NCI-H82 treated with DMSO at 0.1 percent for 48 hours (cell line): ENCODE data around the gene UBAC1.
"Not testable (repeated sequence)": the region's sequence is repeated elsewhere in the genome, so short reads cannot be mapped to it uniquely, and the experiment has no call there.

ENCODE experiments used
- DNase-seq: peaks from one replicate; lab custom pipeline; 2025; ENCODE audit not compliant: unreplicated experiment; lab: John Stamatoyannopoulos, UW

UBAC1 gene

GRCh38 chr9:135960411-135961276 lies 529 bp downstream of the UBAC1 start:
- no peak for DNase-seq

- DNase-seq, result no peak
Observed at GRCh38 chr9:135959814-135960213, 1.4 kb downstream of the UBAC1 start.

GRCh38 chr9:135958485-135958884 lies 2.7 kb downstream of the UBAC1 start:
- DNase-seq, result no peak

DNA sequence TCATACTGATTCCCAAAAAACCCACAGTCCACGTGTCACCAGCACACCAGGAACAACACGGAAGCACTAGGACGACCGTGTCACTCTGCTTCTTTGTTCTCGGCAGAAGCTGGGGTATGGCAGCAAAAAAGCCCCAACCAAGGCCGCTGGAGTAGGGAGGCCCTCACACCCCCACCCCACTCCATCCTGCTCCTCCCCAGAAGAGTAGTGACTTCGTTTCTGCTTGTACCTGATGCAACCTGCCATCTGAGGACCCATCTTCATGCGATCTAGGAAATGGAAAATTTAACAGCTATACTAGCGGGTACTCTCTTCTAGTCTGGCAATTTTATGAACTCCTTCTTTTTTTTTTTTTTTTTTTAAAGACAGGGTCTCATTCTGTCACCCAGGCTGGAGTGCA lies 3.7 kb downstream of the UBAC1 start:
- DNase-seq, result no peak

DNA sequence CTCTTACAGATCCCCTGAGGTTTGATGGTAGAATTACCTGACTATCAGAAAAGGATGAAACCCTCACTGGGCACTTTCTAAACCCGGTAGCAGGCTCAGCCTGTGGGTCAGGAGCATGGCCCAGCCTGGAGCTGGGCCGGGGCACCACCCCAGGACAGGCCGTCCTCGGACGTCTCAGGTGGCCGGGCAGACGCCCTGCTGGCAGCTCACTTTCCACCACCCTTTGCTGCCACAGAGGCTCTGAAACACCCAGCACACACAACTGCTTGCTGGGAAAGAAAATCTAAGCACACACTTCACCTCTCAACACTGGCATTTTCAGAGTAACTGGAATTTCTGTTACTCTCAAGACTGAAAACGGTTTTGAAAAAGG lies 4.4 kb downstream of the UBAC1 start:
- no peak for DNase-seq

DNA sequence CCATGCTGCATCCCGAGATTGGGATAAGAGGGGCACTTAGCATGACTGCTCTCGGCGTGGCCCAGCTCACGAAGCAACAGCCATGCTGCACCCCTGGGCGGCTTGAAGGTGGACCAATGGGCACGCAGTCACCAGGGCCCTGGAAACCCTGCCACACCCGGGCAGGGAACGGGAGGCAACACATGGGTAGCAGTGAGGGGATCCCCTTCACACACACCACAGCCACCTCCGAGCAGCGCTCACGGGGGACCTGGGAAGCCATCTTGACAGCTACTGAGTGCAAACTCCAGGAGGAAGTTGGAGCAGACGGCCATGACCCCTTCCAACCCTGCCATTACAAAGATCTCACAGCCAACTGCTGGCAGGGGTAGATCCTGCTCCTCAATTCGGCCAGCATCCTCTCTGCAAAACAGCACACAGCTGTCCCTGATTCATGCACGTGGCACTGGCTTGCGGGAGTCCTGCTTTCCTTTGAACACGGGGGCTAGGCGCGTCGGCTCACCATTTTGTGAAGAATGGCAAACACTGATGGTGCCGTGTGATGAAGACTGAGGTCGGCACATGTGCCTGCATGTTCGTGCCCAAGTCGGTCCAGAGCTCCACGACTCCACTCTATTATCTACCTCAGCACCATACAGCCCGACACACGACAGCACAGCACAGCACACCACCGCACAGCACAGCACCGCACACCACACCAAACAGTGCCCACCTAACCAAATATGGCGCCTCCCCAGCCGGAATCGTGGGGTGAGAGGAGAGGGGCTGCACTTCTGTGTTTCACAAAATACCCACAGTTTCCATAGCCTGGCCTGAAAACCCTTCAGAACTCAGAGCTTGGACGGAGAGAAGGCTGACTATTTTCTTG lies 5.0 kb downstream of the UBAC1 start:
- no peak for DNase-seq

DNA sequence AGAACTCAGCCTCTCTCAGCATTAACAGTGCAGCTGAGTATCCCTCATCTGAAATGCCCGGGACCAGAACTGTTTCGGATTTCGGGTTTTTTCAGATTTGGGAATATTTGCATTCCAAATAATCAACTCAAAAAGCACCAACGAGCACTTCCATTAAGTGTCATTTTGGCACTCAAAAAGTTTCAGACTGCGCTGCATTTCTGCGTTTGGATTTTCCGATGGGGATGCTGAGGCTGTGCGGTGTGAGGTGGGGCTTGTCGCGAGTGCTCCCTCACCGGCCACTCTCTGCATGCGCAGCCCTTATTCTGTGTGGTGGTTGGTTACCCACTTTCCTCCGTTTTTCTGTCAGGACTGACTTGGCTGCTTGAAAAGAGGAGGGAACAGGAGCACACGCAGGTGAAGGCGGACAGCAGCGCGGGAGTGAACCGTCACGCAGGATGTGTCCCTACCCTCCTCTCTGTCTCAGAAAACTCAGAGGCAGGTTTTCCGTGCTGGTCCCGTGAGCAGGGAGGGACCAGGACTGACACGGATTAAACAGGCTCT lies 8.4 kb downstream of the UBAC1 start:
- no peak for DNase-seq

DNA sequence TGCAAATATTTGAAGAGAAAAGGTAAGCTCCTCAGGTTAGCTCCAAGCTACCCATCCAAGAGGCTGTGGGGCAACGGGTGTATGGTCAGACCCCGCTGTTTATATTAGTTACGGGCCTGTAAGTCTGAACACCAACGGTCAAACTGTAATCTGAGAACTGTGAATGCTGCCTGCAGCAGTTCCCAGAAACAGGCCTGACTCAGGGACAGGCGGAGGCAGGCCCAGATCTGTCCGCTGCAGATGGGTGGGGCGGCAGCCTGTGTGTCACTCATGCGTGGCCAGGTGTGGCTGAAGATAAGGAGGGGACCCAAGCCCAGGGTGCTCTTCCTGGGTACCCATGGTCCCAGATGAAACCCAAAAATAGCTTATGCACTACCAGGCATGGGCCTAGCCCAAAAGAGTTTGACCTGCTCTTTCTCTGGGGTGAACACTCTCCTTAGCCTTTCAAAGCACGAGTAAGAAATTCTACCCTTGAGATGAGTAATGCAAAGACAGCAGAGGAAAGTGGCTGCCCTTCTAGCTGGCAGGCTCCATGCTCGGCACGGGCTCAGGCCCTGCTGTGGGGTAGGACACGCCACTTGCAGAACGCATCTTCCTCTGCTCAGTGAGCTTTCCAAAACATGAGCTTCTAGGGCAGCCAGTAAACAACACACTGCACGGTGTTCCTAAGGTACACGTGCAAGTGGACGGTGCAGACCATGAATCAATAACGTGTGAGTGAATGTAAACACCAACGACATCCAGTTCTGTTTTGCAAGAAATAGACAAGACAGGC lies 9.1 kb downstream of the UBAC1 start:
- no peak for DNase-seq

GRCh38 chr9:135951310-135951709 lies 9.9 kb downstream of the UBAC1 start:
- DNase-seq, result not testable (repeated sequence)

DNA sequence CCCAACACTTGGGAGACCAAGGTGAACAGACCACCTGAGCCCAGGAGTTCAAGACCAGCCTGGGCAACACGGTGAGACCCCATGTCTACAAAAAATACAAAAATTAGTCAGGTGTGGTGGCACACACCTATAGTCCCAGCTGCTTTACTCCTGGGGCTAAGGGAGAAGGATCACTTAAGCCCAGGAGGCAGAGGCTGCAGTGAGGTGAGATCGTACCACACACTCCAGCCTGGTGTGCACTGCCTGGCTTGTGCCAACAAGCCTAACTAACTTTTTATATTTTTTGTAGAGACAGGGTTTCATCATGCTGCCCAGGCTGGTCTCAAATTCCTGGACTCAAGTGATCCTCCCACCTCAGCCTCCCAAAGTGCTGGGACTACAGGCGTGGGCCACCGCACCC lies 10.3 kb downstream of the UBAC1 start:
- DNase-seq, result not testable (repeated sequence)

DNA sequence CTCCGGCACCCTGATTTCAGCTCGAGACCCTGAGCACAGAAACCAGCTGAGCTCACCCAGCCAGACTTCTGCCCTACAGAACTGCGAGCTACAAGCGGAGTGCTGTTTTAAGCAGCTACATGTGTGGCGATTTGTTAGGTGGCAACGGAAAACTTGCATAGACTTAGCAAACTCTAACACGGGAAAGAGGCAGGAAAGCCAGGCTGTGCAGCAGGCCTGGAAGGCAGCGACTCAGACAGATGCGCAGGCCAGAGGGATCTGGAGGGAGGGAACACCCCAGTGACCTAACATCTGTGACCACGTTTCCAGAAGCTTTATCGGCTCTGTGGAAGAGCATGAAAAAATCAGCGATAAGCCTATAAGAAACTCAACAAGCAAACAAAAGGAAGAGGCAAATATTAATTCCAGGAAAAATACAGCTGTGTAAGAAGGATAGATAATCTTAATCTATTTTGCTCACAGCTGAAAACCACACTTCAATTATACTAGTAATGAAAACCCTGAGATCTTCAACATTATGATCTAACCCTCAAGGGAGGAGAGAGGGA lies 11.0 kb downstream of the UBAC1 start:
- no peak for DNase-seq

GRCh38 chr9:135949501-135950134 lies 11.6 kb downstream of the UBAC1 start:
- DNase-seq, result no peak

DNA sequence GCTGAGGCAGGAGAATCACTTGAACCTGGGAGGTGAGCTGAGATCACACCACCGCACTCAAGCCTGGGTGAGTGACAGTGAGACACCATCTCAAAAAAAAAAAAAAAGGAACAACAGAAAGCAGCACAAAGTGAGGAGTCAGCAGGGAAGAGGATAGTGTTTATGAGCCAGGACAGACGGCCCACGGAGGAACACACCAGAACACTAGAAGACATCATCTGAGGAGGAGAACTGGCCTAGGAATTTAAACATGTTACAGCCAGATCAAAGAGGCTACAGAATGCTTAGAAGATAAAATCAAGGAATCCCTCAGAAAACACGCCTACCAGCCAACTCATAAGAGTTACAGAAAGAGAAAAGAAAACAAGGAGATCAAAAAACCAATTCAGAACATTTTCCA lies 12.2 kb downstream of the UBAC1 start:
- DNase-seq, result no peak

- DNase-seq, result no peak
Observed at GRCh38 chr9:135948446-135948845, 12.7 kb downstream of the UBAC1 start.

GRCh38 chr9:135947582-135947981 lies 13.6 kb downstream of the UBAC1 start:
- DNase-seq, result no peak

- DNase-seq, result not testable (repeated sequence)
Observed at GRCh38 chr9:135947105-135947504, 14.1 kb downstream of the UBAC1 start.

- DNase-seq, result no peak
Observed at GRCh38 chr9:135946392-135946994, 14.7 kb downstream of the UBAC1 start.

DNA sequence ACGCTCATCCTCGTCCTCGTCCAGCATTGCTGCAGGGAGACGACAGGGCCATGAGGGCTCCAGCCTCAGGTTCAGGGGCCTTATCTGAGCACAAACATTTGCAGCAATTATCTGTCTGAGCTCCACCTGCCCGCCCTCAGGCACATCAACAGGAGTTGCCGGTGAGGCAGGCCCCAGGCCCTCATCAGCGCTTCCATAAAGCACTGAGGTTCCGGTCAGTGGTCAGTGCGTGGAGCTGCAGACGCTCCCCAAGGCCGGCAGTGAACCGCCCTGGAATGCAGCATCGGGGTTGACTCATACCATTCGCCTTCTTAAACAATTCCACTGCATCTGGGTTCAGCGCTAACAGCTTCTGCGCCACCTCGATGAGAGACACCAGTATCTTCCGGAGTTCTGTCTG lies 15.2 kb downstream of the UBAC1 start:
- DNase-seq, result no peak

- DNase-seq, result no peak
Observed at GRCh38 chr9:135944444-135945252, 16.5 kb downstream of the UBAC1 start.
